DMS153 treated with DMSO at 0.1 percent for 48 hours (cell line): ENCODE measurements around the gene RUVBL1.

Experiments
- DNase-seq: peaks from one replicate; lab custom pipeline; 2025; ENCODE audit not compliant: unreplicated experiment; lab: John Stamatoyannopoulos, UW

Gene RUVBL1

GRCh38 chr3:128133273-128133883 lies 9.8 kb upstream of the RUVBL1 start:
- DNase-seq: no peak

- DNase-seq: no peak
Measured at GRCh38 chr3:128131897-128132646, 8.5 kb upstream of the RUVBL1 start.

GRCh38 chr3:128128251-128128650 lies 4.6 kb upstream of the RUVBL1 start:
- DNase-seq: no peak

- no peak for DNase-seq
Measured at GRCh38 chr3:128127236-128127635, 3.6 kb upstream of the RUVBL1 start.

GRCh38 chr3:128123156-128123537 lies 465 bp downstream of the RUVBL1 start:
- no peak for DNase-seq

- DNase-seq: no peak
Measured at GRCh38 chr3:128122013-128122412, 1.6 kb downstream of the RUVBL1 start.

GRCh38 chr3:128113817-128114794 lies 9.5 kb downstream of the RUVBL1 start:
- no peak for DNase-seq

- no peak for DNase-seq
Measured at GRCh38 chr3:128112357-128112968, 11.1 kb downstream of the RUVBL1 start.

- no peak for DNase-seq
Measured at GRCh38 chr3:128111147-128111546, 12.5 kb downstream of the RUVBL1 start.

GRCh38 chr3:128107834-128108233 lies 15.8 kb downstream of the RUVBL1 start:
- no peak for DNase-seq

- no peak for DNase-seq
Measured at GRCh38 chr3:128103136-128103676, 20.4 kb downstream of the RUVBL1 start.

- no peak for DNase-seq
Measured at GRCh38 chr3:128100638-128101037, 23.0 kb downstream of the RUVBL1 start.

- DNase-seq: no peak
Measured at GRCh38 chr3:128100161-128100560, 23.5 kb downstream of the RUVBL1 start.

- DNase-seq: no peak
Measured at GRCh38 chr3:128098234-128098633, 25.4 kb downstream of the RUVBL1 start.

GRCh38 chr3:128095222-128095703 lies 28.3 kb downstream of the RUVBL1 start:
- DNase-seq: peak; percentile 31

GRCh38 chr3:128094295-128095151 lies 29.1 kb downstream of the RUVBL1 start:
- no peak for DNase-seq

GRCh38 chr3:128091586-128091985 lies 32.0 kb downstream of the RUVBL1 start:
- no peak for DNase-seq

- DNase-seq: no peak
Measured at GRCh38 chr3:128089135-128089534, 34.5 kb downstream of the RUVBL1 start.

- DNase-seq: no peak
Measured at GRCh38 chr3:128084675-128085021, 39.0 kb downstream of the RUVBL1 start.
